BE2C (cell line): Measurements from ENCODE around the gene MRPL47. TPM values are rescaled to one million over a fixed set of nuclear protein-coding genes. Genes with fewer than 3 reads are reported as not detected.
"Not testable (repeated sequence)": the region's sequence is repeated elsewhere in the genome, so short reads cannot be mapped to it uniquely, and the experiment has no call there.

Experiments
- DNase-seq: peaks from one replicate; pipeline ENCODE4 v3.0.0-alpha.2; 2020
- H3K27me3 ChIP-seq: fragments of 250-450 bp; sonication (Bioruptor Pico); 2 replicates; pipeline ENCODE4 v1.5.1; 2020; ENCODE audit warnings: mild to moderate bottlenecking
- H3K36me3 ChIP-seq: fragments of 250-450 bp; sonication (Bioruptor Pico); 2 replicates; pipeline ENCODE4 v1.5.1; 2020; ENCODE audit warnings: mild to moderate bottlenecking
- H3K4me1 ChIP-seq: fragments of 250-450 bp; sonication (Bioruptor Pico); 2 replicates; pipeline ENCODE4 v1.5.1; 2020
- H3K4me3 ChIP-seq: 2 replicates; pipeline ENCODE4 v1.5.1; 2011; ENCODE audit warnings: low read depth, low read length
- H3K9me3 ChIP-seq: fragments of 250-450 bp; sonication (Bioruptor Pico); 2 replicates; pipeline ENCODE4 v1.5.1; 2020
- polyA plus RNA-seq: library from polyadenylated mRNA; unstranded; fragments of >200 nt; gene quantifications from one replicate; pipeline ENCODE4 v1.2.1, GENCODE V29; 2012; ENCODE audit warnings: low read depth, missing spikeins; ENCODE audit not compliant: insufficient read length, insufficient read depth
- TF ChIP-seq, protein P1 (sequence below): IDR thresholded peaks from 2 replicates; pipeline ENCODE4 v1.5.1; 2012; ENCODE audit warnings: mild to moderate bottlenecking, low read depth, low read length

Gene MRPL47
- 49.1 TPM for polyA plus RNA-seq

DNA sequence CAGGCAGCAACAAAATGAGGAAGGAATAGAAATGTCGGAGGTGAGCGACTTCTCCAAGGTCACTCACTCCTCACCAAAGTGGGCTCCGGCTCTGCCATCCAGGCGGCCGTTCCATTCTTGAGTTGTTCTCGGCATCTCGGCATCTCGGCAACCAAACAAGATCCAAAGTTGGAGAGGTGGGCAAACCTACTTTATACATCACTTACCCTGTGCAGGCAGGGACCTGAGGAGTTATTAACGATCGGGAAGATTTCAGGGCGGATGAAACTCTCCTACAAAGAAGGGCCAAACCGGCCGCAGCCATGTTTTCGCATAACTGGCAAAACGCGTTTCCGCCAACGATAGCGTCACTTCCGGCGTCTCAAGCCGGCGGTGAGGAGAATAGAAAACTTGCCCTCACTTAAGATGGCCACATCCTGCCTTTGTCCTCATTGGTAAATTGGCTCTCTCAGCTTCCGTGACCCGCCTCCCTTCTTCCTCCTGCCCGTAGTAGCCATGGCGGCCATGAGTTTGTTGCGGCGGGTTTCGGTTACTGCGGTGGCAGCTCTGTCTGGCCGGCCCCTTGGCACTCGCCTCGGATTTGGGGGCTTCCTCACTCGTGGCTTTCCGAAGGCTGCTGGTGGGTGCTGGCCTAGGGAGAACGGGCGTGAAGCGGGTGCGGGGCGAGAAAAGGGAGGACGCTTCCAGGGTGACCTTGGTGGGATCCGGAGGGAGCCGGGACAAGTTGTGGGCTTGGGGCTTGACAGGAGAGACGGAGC, at the start of gene MRPL47, which contains the start of gene NDUFB5:
Gene MRPL47, minus strand, starts transcription at position 318 of the 758 bp plus-strand sequence. Its CDS starts 14 bp downstream, at position 304.
Gene NDUFB5, plus strand, starts transcription at position 474 of the 758 bp plus-strand sequence. Its CDS starts 22 bp downstream, at position 496.
- no peaks in the 10 kb centered on the region for H3K4me1 ChIP-seq
- H3K36me3 ChIP-seq: peaks cover 34% of the 10 kb centered on the region
- TF ChIP-seq, protein P1, sequence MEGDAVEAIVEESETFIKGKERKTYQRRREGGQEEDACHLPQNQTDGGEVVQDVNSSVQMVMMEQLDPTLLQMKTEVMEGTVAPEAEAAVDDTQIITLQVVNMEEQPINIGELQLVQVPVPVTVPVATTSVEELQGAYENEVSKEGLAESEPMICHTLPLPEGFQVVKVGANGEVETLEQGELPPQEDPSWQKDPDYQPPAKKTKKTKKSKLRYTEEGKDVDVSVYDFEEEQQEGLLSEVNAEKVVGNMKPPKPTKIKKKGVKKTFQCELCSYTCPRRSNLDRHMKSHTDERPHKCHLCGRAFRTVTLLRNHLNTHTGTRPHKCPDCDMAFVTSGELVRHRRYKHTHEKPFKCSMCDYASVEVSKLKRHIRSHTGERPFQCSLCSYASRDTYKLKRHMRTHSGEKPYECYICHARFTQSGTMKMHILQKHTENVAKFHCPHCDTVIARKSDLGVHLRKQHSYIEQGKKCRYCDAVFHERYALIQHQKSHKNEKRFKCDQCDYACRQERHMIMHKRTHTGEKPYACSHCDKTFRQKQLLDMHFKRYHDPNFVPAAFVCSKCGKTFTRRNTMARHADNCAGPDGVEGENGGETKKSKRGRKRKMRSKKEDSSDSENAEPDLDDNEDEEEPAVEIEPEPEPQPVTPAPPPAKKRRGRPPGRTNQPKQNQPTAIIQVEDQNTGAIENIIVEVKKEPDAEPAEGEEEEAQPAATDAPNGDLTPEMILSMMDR: no peak
- DNase-seq: peak; percentile 90
- H3K9me3 ChIP-seq: no peaks in the 10 kb centered on the region
- no peaks in the 10 kb centered on the region for H3K27me3 ChIP-seq
- H3K4me3 ChIP-seq: peak within 1 kb of the TSS; percentile 67

DNA sequence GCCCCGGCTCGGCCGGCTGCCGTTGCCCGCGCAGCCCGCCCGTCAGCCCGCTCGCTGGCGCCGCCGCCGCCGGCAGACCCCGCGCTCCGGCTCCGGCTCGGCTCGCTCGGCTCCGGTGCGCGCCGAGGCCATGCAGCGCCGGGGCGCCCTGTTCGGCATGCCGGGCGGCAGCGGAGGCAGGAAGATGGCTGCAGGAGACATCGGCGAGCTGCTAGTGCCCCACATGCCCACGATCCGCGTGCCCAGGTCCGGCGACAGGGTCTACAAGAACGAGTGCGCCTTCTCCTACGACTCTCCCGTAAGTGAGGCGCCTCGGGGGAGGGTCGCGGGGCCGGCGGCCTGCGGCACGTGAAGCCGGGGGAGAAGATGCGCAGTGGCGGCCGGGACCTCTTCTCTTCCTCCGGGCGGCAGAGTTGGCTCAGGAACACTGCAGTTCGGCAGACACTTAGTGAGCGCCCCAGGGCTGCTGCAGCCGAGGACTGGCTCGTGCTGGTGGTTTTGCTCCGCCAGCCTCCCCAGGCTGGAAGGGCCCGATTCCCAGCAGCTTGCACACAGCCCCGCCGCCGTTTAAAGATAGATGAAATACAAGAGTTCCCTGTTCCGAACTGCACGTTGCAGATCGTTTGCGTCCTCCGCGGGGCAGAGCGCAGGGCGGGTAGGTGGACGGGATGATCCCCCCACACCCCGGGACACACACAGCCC, 48.8 kb upstream of the MRPL47 start:
- DNase-seq: peak; percentile 84
- TF ChIP-seq, protein P1: no peak; the same call in 1 of the 2 replicates
- Histone ChIP-seq H3K4me3 (peak overlapping the region; percentile 99), H3K36me3 (no peaks in the 10 kb centered on the region; the same call in 1 of the 2 replicates), H3K4me1 (peaks cover 5% of the 10 kb centered on the region), H3K9me3 (no peaks in the 10 kb centered on the region), H3K27me3 (no peaks in the 10 kb centered on the region)

DNA sequence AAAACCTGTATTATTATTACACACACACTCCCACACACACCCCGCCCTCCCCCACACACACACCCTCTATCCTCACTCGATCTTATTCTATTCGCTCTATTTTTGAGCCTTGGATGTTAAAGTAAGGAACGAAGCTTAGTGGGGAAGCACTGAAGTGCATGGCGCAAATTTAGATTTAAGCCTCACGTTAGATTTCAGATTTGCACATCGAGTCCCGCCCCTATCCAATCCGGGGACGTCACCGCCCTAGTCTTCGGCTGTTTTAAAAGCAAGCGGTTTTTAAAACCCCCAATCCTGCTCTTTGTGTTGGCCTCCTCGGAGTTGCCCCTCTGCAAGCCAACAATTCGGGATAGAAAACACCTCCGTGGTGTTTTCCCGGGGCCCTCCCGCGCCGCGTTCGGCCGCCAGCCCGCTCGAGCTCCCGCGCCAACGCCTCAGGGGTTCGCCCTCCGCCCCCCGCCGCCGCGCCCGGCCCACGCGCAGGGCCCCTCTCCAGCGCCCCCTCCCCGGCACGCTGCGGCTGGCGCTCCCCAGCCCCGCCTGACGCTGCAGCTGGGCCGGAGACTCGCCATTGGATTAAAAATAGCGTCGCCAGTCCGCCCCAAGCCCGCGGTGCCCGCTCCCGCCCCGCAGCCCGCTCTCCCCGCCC, 48.1 kb upstream of the MRPL47 start, which contains the start of gene USP13:
Gene USP13, plus strand, starts transcription at position 594 of the 649 bp plus-strand sequence. CDS start 186 bp downstream, outside the sequence.
- peak; percentile 86 for DNase-seq
- no peaks in the 10 kb centered on the region; the same call in 1 of the 2 replicates for H3K36me3 ChIP-seq
- peaks cover 5% of the 10 kb centered on the region for H3K4me1 ChIP-seq
- peak within 1 kb of the TSS; percentile 99 for H3K4me3 ChIP-seq
- H3K27me3 ChIP-seq: no peaks in the 10 kb centered on the region
- no peaks in the 10 kb centered on the region for H3K9me3 ChIP-seq
- TF ChIP-seq, protein P1: no peak

DNA sequence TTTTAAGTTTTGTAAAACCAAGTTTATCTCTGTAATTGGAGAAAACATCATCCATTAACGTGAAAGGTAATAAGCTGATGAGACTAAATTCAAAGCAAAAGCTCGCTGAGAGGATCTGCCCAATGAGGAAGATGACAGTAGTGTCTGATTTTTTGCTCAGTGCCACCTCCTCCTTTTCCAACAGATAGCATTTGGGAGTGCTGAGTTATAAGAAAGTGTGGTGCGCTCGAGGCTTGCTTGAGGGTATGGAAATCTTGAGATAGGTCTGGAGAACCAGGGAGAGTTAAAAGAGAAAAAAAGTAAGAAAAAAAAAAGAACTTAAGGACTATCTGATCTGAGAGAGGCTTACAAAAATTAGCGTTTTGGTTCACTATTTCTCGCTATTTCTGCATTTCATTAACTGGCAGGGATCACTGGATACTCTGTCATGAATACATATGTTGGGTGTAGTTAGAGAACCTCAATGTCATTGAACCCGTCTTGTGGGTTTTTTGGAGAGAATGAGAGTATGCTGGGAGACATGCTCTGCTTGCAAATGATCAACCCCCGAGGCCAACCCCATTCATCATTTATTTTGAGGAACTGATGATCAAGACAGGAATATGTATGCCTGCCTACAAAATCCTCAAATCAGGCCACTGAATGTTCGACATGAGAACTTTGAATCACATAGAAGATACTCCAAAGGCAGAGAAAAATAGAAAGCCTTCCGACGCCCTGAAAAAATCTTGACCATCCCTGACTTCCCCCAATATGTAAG, 47.4 kb upstream of the MRPL47 start:
- TF ChIP-seq, protein P1: no peak
- Histone ChIP-seq H3K9me3 (no peaks in the 10 kb centered on the region), H3K4me3 (peak overlapping the region; percentile 99), H3K36me3 (no peaks in the 10 kb centered on the region; the same call in 1 of the 2 replicates), H3K4me1 (peaks cover 5% of the 10 kb centered on the region), H3K27me3 (no peaks in the 10 kb centered on the region)
- no peak for DNase-seq

DNA sequence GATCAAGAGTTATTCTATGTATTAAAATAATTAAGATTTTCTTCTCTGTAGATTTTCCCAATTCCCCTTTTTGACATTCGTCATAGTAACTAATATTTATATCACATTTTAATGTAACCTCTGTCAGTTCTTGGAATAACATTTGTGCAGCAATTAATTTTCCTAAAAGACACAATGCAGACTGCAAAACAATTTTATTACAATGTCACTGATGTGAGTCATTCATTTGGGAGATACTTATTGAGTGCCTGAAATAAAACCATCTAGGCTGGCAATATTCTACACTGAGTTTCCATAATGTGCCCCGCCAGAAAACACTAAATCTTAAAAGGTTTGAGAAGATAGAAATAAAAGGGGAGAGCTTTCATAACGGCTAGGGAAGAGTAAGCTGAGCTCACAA, 41.7 kb upstream of the MRPL47 start:
- Histone ChIP-seq H3K9me3 (no peaks in the 10 kb centered on the region), H3K4me3 (no peak overlapping the region), H3K27me3 (no peaks in the 10 kb centered on the region), H3K4me1 (no peaks in the 10 kb centered on the region), H3K36me3 (no peaks in the 10 kb centered on the region)
- no peak for DNase-seq
- TF ChIP-seq, protein P1: no peak

DNA sequence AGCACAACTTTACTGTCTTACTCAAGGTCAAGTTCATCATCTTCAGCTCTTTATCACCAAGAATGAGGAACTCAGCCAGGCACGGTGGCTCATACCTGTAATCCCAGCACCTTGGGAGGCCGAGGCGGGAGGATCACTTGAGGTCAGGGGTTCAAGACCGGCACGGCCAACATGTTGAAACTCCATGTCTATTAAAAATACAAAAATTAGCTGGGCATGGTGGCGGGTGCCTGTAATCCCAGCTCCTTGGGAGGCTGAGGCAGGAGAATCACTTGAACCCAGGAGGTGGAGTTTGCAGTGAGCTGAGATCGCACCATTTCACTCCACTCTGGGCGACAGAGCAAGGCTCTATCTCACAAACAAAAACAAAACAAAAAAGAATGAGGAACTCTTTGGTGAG, 39.4 kb upstream of the MRPL47 start:
- not testable (repeated sequence) for DNase-seq, H3K27me3 ChIP-seq, H3K36me3 ChIP-seq, H3K9me3 ChIP-seq, H3K4me3 ChIP-seq, H3K4me1 ChIP-seq
